NCI-H2081 treated with DMSO at 0.1 percent for 48 hours (cell line): ENCODE measurements around the gene SIGLEC6.

Source experiments
- DNase-seq: peaks from one replicate; lab custom pipeline; 2025; lab: John Stamatoyannopoulos, UW

The SIGLEC6 gene

DNA sequence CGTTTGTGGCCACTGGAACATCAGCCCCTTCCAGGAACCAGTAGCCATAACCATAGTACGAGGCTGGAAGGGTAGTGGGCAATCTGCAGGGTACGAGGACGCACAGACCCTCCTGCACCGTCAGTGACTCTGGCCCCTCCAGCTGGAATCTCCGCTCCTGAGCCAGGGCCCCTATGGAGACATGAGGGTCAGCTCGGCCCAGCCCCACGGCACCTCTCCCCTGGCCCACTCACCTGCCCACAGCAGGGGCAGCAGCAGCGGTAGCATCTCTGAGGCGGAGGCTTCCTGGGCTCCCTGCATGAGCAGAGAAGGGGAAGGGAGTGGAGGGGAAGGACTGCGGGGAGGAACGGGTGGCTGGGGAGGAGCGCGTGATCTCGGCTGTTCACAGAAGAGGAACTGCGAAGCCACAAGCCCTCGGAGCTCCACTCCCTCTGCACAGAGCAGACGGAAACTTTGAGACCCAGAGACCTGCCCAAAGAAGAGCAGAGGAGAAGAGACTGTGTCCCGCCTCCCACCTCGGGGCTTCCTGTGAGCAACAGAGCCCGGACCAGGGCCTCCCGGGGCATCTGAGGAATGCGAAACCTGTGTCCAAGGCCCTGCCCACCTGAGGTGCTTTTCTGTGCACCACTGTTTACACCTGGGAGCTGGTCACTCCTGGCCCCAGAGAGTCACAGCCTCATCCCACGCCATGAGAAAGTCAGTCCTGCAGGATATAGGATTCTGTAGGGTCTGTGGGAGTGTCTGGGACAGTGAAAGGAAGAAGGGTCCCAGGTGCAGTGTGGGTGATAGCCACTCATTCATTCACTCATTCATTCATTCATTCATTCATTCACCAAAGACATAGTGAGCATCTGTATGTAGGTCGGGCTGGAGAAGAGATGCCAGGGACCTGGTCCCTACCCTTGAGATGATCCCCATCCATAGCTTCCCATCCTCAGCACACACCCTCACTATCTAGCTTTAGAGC, at the start of gene SIGLEC6:
Gene SIGLEC6 (minus strand): TSS at position 322 of the 967 bp plus-strand sequence. CDS start 22 bp downstream, at position 300.
- no peak for DNase-seq

DNA sequence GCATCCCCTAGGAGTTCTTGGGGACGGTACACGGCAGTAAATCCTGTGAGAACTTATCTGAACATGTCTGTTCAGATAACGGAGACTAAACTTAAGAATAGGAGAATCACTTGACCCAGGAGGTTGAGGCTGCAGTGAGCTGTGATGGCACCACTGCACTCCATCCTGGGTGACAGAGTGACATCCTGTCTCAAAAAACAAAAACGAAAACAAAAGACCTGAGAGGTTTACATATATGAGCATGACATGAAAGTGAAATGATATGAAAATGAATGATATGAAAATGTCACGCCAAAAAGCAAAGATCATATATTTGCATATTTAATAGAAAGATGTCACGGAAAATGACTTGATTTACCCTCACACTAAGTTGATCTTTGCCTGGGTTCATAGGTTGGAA, 45.4 kb upstream of the SIGLEC6 start:
- no peak for DNase-seq

DNA sequence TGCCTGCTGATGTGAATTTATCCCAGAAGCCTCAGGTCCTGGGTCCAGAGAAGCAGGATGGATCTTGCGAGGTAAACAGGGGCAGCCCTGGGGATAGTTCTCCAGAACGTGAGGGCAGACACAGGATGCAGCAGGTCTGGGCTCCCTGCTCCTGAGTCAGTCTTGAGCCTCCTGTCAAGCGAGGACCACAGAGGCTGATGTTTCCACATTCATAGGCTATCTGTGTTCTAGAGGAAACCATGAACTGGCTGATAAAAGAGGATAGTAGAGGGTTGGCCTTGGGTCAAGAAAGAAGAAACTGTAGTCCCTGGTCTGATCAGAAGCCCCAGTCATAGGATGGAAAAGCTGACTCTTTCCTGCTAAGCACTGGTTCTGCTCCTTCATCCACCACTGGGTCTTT, 41.9 kb upstream of the SIGLEC6 start:
- DNase-seq = no peak

DNA sequence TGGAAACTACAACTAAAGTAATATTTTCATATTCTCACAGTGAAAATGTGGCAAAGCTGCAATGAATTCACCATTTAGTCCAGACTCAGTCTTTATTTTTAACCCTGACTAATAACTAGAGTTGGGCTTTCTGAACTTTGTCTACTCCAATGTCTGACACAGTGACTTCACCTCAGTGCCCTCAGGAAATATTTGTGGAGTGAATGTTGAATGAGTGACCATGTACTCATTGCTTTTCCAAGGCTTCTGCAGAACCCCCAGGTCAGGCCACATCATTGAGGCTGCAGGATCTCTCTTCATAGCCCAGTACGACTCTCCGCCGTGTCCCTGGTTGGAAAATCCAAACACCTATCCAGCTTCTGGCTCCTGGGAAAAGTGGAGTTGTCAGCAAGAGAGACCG, 41.4 kb upstream of the SIGLEC6 start:
- DNase-seq = no peak

DNA sequence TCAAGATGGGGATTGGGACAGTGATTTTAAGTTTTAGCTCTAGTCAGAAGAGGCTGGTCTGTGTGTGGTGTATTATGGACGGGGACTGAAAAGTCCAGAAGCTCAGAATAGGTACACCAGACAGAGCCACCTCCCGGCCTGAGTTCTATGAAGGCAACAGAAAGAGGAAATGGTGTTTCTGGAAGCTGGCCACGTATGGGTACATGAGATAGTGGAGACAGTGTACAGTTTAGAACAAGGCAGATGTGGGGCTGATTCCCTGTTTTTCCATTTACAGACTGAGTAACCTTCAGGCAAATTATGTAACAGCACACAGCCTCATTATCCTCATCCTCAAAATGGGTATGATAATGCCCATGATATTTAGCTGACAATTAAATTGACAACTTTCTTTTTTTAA, 40.9 kb upstream of the SIGLEC6 start:
- no peak for DNase-seq

DNA sequence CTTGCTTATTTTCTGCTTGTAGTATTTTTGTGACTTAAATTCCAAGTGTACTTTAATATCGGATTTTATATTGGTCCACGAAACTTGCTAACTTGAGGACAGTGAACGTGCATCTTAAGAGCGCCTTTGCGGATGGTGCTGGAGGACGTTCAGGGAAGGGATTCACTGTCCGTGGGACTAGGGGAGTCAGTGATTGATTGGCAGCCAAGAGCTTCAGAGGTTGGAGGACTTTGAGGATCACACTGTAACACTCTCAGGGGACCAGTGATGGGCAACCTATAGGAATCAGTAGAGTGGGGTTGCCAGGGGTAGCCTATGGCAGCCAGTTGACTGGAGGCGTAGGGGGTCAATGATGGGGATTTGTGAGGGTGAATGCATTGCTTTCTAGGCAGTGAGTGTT, 40.1 kb upstream of the SIGLEC6 start:
- no peak for DNase-seq

DNA sequence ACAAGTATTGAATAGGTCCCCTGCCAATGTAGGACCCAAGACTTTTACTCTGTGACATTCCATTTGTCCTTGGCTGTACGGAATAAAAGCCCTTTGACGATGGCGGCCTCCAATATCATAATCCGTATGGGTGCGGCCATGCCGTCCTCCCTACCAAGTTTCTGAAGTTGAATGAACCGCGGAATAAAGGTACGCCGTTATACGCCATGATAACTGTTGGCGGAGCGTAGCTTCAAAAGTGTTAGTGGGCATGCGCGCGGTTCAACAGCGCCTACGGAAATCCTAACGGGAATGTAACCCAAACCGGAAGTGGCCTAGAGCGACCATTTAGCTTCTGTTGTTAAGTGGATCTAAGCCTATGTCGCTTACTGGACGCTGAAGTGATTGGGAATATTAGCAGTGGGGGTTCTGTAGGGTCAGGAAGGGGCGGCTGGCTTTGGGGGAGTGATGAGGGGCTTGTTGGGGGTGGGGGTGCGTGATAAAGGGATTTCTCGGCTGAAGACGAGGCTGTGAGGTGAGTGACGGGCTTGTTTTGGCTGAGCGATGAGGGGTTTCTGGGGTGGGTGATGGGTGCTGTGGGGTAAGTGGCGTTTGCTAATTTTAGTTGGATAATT, 39.6 kb upstream of the SIGLEC6 start, which contains the start of gene ZNF175:
Gene ZNF175 (plus strand): TSS at position 322 of the 614 bp plus-strand sequence. CDS start 2,047 bp downstream, outside the sequence.
- peak; percentile 45 for DNase-seq

DNA sequence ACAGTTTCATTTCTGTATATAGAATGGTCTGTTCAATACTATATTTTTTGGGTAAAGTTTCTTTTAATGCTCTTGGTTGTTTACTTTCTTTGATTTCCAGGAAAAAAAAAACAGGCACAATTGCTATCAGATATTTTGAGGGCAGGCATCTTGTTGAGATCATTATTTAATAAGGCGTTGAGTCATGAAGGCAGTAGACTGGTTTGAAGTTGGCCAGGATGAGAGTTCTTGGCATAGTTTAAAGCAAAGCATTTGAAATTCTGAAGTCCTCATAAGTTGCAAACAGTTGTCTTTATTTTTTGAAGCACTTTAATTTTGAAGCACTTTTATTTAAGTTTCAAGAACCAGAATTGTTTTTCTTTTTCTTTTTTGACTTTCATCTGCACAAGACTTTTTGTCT, 37.0 kb upstream of the SIGLEC6 start:
- DNase-seq = no peak

DNA sequence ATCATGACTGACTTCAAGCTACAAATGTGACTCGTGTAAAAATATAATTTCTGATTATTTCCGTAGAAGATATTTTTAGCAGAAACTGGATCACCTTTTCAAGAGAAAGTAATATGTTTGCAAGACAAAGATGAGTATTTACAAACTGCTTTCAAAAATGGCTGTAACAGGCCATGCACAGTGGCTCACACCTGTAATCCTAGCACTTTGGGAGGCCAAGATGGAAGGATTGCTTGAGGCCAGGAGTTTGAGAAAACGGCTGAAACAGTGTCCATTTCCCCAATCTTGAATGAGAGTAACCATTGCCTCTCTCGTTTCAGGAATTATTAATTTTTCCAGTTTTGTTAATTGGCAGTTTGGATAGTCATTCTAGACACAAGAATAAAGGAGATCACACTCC, 36.1 kb upstream of the SIGLEC6 start:
- DNase-seq = no peak

DNA sequence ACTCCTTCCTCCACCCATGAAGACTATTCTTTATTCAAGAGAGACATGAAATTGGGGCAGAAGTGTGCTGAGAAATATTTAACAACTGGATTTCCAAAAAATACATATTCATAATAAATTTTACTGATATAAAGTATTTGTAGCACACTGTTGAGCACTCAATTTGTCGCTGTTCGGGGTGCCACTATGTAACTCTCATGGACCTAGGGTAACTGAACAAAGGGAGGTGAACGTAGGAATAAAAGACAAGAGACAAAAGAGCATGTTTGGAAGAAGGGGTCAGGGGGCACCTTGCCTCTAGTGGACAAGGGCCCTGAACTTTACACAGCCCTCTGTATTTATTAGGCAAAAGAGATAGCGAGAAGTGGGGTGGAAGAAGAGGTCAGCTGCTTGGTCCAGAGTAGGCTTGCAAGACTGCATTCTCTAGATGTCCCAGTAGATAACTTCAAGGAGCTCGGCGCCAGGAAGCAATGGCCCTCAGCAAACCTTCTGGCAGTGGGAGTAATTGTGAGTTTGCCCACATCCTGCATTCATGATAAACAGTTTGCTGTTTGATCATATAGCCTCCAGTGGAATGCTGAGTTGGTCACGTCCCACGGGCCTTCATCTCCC, 35.1 kb upstream of the SIGLEC6 start:
- no peak for DNase-seq

DNA sequence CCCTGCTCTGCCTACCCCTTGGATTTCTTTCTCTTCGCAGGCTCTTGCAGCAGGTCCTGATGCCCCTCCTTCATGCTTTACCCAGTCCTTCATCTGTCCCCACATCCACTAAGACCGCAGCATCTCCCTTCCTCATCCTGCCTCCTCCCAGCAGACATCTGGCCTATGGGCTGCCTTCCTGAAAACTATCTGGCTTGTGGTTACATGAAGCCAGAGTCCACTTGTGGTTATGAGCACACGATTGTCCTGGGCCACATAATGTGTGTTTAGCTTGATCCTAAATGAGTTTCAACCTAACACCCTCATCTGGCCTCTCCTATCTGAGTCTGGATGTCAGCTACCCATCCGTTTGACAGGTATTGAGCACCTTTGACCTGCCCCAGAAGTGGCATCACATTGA, 34.1 kb upstream of the SIGLEC6 start:
- no peak for DNase-seq

DNA sequence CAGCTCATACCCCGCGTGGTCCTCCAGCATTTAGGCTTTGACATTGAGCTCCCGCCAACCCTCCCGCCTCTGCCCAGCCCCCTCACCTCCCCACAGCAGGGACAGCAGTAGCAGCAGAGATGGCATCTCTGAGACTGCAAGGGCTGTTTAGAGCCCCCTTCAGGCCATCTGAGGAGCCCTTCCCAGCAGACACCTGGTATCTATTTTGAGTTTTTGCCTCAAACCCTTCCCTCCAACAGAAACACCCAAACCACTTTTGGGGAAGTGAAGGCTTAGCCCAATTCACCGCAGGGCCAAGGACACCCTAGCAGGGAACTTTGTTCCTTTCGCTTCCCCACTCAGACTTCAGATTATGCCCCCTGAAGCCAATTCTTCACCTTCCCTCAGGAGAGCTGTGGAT, 33.3 kb upstream of the SIGLEC6 start:
- no peak for DNase-seq

DNA sequence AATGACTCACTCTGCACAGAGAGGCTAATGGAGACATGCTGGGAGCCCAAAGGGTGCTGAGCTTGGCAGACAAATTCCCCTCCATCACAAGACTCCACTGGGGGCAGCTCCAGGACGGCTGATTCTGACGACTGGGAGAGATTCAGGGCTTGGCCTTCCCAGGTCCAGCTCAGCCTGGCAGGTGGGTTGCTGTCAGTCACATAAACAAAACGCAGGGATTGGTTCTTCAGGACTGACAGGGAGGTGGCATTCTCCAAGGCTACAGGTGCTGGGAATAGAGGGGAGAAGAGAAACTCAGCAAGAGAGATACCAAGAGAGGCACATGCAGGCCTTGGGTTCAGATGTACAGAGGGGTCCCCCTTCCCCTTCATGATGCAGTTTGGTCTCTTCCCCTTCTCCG, 28.9 kb upstream of the SIGLEC6 start:
- DNase-seq = no peak

DNA sequence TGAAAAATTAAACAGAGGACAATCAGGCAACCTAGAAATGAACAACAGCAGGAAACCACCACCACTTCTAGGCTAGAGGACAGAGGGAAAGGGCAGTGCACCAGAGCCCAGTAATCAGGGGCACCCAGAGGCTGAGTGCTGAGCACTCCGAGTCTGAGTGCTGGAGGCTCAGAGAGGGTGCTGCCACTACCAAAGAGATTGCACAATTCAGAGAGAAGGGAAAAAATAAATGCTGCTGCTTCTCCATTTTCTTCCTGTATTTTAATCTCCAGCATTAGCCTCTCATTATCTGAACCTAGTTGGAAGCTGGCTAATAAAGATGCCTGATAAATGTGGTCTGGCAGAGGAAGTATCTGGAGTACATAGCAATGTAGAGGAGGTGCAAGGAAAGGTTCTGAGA, 27.8 kb upstream of the SIGLEC6 start:
- no peak for DNase-seq

DNA sequence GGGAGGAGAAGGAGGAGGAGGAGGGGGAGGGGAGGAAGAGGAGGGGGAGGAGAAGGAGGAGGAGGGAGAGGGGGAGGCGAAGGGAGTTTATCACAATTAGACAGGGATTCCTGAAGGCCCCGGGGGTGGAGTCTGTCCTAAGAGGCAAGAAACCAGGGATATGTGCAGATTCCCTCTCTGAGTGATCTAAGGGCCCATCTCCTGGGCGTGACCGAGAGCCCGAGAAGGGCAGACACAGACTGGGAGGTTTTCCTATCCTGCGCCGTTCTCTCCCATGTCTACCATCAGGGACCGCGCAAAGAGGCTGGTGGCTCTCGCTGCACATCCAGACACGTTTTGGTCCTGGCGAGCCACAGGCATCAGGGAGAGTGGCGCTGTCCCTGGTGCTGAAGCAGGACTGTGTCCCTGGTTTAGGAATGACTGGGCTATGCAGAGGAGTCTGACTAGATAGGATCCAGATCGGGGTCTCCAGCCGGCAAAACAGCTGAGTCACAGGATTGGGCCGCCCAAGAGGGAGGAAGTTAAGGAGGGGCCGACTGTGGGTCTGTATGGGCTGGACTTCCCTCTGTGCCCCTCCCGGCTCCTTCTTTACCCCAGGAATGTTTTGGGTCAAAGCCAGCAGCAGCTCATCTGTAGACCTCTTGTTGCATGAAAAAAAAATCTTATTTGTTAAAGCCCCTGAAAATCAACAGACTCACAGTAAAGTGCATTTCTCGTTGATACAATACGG, 21.7 kb upstream of the SIGLEC6 start:
- DNase-seq = no peak

DNA sequence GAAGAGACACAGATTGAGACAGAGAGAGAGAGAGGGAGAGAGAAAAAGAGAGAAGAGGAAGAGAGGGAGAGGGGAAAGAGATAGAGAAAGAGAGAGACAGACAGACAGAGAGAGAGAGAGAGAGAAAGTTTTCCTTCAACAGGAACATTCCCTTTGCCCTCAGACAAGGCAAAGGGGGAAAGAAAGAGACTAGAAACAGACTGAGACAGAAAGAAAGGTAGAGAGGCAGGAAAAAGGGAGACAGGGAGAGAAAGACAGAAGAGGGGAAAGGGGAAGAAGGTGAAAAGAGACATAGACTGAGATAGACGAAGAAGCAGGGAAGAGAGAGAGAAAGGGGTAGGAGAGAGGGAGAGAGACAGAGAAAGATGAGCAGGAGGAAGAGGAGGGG, 21.1 kb upstream of the SIGLEC6 start:
- no peak for DNase-seq

DNA sequence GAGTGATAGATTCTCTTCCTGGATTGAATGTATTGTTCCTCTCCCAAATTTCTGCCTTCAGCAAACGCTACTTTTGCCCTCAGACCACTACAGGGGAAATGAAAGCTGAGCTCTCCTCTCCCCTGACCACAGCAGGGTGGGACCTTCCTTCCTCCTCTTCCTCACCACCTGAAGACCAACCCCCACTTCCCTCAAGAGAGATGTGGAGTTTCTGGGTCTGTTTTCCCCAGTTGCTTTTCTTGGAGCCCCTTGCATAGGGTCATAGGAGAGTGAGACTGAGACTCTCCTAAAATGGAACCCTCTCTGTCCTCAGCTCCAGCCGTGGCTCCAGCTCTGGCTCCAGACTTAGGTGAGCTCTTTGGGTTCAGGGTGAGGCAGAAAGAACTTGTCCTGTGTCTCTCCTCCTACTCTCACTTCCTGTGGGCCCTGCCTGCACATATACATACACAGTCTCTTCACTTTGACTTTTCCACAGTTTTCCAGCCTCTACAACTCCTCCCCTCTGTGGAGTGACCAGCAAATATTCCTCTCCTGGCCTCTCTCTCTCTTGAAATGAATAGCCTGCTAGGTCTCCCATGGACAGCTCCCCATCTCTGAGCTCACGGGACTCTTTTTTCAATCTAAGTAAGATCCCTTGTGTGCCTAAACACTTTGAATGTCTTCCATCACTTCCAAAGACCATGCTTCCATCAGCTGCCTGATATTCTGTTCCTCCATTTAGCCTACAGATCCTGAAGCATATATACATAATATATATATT, 20.4 kb upstream of the SIGLEC6 start:
- DNase-seq = no peak

DNA sequence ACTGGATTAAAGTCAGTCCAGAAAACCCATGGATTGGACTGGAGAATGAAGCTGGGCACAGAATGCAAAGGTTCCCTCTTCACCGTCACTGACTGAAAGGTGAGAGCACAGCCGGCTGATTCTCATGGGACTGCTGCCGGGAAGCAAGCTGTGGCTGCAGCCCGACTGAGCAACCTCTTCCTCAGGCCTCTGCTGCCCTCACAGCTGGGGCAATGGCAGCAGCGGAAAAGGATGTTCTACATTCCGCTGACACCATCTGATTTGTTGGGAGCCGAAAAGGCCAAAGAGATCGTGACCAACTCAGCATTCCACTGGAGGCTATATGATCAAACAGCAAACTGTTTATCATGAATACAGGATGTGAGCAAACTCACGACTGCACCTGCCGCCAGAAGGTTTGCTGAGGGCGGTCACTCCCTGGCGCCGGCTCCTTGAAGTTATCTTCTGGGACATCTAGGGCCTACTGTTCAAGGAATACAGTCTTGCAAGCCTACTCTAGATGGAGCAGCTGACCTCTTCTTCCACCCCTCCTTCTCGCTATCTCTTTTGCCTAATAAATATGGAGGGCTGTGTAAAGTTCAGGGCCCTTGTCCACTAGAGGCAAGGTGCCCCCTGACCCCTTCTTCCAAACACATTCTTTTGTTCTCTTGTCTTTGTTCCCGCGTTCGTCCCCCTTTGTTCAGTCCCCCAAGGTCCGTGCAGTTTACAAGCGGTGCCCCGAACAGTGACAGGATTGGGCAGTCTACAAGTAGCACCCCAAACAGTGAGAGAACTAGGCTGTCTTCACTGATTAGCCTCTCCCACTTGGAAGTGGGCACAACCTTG, 19.6 kb upstream of the SIGLEC6 start:
- DNase-seq = no peak

DNA sequence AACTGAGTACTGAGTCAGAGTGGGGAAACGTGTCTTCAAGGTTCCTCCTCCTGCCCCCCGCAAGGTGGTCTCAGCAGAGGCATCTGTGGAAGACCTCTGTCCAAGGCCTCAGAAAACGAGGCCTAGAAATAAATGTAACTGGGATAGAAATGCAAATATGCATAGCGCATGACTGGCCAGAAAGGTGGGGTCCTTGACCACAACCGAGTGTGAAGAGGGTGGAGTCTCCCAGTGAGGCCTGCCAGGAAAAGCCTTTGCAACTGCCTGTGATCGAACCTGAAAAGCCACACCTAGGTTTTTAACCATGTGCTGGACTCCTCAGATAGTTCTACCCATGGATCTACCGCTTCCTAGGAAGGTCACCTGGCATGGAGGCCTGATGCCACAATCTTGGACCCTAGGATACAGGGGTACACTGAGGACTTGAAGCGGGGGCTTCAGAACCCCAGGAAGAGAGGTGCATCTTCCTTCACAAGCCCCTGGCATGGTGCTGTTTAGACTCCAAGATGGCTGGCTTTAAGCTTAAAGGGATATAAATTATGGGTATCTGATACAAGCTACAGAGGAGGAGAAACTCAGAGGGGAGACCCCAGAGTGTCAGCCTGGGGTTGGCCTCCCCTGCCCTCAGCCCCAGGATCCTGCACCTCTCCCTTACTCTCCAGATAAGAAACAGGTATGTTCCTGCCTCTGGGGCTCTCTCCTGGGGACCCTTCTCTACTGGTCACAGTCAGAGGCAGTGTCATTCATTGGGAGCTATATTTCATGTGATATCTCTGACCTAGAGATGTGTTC, 18.3 kb upstream of the SIGLEC6 start:
- no peak for DNase-seq

DNA sequence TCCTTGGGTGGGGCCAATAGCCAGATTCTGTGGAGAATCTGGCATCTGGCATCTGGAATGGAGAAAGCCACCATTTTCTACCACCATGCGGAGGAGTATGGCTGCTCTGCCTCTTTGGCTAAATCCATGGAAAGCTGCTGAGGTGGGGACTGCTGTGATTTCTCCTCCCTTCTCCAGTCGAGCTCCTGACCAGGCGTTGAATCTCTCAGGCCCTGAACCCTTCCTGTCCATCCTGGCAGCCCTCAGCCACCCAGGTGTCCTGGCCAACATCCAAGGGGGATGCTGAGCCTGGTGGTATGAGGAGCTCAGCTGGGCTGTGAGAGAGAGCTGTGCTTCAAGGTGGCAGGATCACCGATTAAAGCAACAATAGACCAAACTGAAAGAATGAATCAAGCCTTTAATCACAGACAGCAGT, 17.4 kb upstream of the SIGLEC6 start:
- DNase-seq = no peak
